OCI-LY7 (cell line): Measurements from ENCODE around the gene ATP9A. TPM values are rescaled to one million over a fixed set of nuclear protein-coding genes. Genes with fewer than 3 reads are reported as not detected.

Source experiments
- BruUV-seq: library from RNA; stranded (reverse); fragments of 400-500 nt; replicated peaks from 2 replicates; lab custom pipeline; 2021; lab: Mats Ljungman, UMichigan
- CTCF ChIA-PET: fragments of 300-600 bp; sonication (Branson Sonifier 250); formaldehyde crosslinking; loops from one replicate; lab custom pipeline; 2022; ENCODE audit warnings: antibody characterized with exemption; ENCODE audit not compliant: unreplicated experiment; lab: Charles Lee
- POLR2A ChIA-PET: fragments of 300-600 bp; sonication (Branson Sonifier 250); formaldehyde crosslinking; loops from one replicate; lab custom pipeline; 2022; ENCODE audit warnings: antibody characterized with exemption; lab: Charles Lee
- DNase-seq: peaks from one replicate; pipeline ENCODE4 v3.0.0-alpha.2; 2015; ENCODE audit warnings: low spot score
- H2AFZ ChIP-seq: fragments of 200-600 bp; sonication (generic), shearing (Covaris generic); 2 replicates; pipeline ENCODE4 v1.6.1; 2014; ENCODE audit warnings: mild to moderate bottlenecking, antibody characterized with exemption, low read length, moderate library complexity
- H3K27ac ChIP-seq: fragments of 200-600 bp; sonication (generic); 2 replicates; pipeline ENCODE4 v1.5.1; 2014; ENCODE audit warnings: mixed run types, low read depth, mild to moderate bottlenecking, moderate library complexity, low read length, inconsistent platforms; ENCODE audit not compliant: poor library complexity, severe bottlenecking
- H3K36me3 ChIP-seq: fragments of 200-600 bp; sonication (generic); 2 replicates; pipeline ENCODE4 v1.6.1; 2014; ENCODE audit warnings: mild to moderate bottlenecking, antibody characterized with exemption, low read length, moderate library complexity, mixed read lengths; ENCODE audit not compliant: insufficient read depth
- H3K4me1 ChIP-seq: fragments of 200-600 bp; sonication (generic); 2 replicates; pipeline ENCODE4 v1.5.1; 2014; ENCODE audit warnings: mild to moderate bottlenecking, low read length; ENCODE audit not compliant: insufficient read depth, poor library complexity, severe bottlenecking
- H3K4me2 ChIP-seq: fragments of 200-600 bp; sonication (generic); 2 replicates; pipeline ENCODE4 v1.6.1; 2014; ENCODE audit warnings: mild to moderate bottlenecking, low read length
- H3K4me3 ChIP-seq: fragments of 200-600 bp; sonication (generic); 2 replicates; pipeline ENCODE4 v1.5.1; 2014; ENCODE audit warnings: mild to moderate bottlenecking, low read depth, low read length; ENCODE audit not compliant: poor library complexity, severe bottlenecking
- H3K79me2 ChIP-seq: fragments of 200-600 bp; sonication (generic); 2 replicates; pipeline ENCODE4 v1.6.1; 2016; ENCODE audit warnings: low read depth, mild to moderate bottlenecking, low read length, moderate library complexity, mixed read lengths; ENCODE audit not compliant: insufficient read depth
- H3K9me2 ChIP-seq: fragments of 200-600 bp; sonication (generic); 2 replicates; pipeline ENCODE4 v1.6.1; 2016; ENCODE audit warnings: mild to moderate bottlenecking, low read length, mixed read lengths; ENCODE audit not compliant: insufficient read depth
- H3K9me3 ChIP-seq: fragments of 200-600 bp; sonication (generic); 2 replicates; pipeline ENCODE4 v1.6.1; 2014; ENCODE audit warnings: mild to moderate bottlenecking, mixed run types, low read length, mixed read lengths
- H4K20me1 ChIP-seq: fragments of 200-600 bp; sonication (generic); 2 replicates; pipeline ENCODE4 v1.6.1; 2014; ENCODE audit warnings: mild to moderate bottlenecking, antibody characterized with exemption, low read length, moderate library complexity, mixed read lengths; ENCODE audit not compliant: insufficient read depth
- CTCF ChIP-seq: fragments of 200-600 bp; sonication (generic); conservative IDR thresholded peaks from 2 replicates; pipeline ENCODE4 v1.5.1; 2014; ENCODE audit warnings: mild to moderate bottlenecking, antibody characterized with exemption, low read length, moderate library complexity, mixed read lengths
- EZH2phosphoT487 ChIP-seq: fragments of 200-600 bp; sonication (generic); IDR thresholded peaks from 2 replicates; pipeline ENCODE4 v1.6.1; 2018; ENCODE audit warnings: low read depth, borderline replicate concordance, mild to moderate bottlenecking, mixed run types, antibody characterized with exemption, low read length, moderate library complexity, mixed read lengths
- intact Hi-C: fragments of 100-400 bp; cut with micrococcal nuclease; formaldehyde crosslinking; loops from one replicate; pipeline ENCODE4 v1.10.0; 2022; ENCODE audit not compliant: unreplicated experiment
- total RNA-seq, 2 experiments: library from RNA; depleted of rRNA in 1 of 2; stranded (reverse); fragments of >200 nt in 1 of 2; shearing (Covaris generic) in 1 of 2; gene quantifications; 2 replicates each; pipeline ENCODE4 v1.2.3, GENCODE V29; 2014 to 2022

The ATP9A gene
- total RNA-seq, 2 experiments from 2014 or later: 0.67 to 0.85 TPM

- no peak for DNase-seq
- POLR2A ChIA-PET: no interaction called here
- TF ChIP-seq EZH2phosphoT487 (no peak), CTCF (no peak)
- Histone ChIP-seq H3K9me2 (no peaks in the 10 kb centered on the region), H4K20me1 (no peaks in the 10 kb centered on the region), H3K79me2 (no peaks in the 10 kb centered on the region), H3K4me2 (no peak overlapping the region), H3K9me3 (no peaks in the 10 kb centered on the region), H3K27ac (no peak overlapping the region), H3K4me1 (no peaks in the 10 kb centered on the region), H2AFZ (no peak overlapping the region), H3K36me3 (no peaks in the 10 kb centered on the region), H3K4me3 (no peak overlapping the region)
- CTCF ChIA-PET: no interaction called here
- intact Hi-C loops: no loop called here
- no TSS peak for BruUV-seq
Observed at GRCh38 chr20:51711426-51711825, 56.8 kb downstream of the ATP9A start.

- Histone ChIP-seq H3K4me3 (no peak overlapping the region), H4K20me1 (no peaks in the 10 kb centered on the region), H3K79me2 (no peaks in the 10 kb centered on the region), H3K9me2 (no peaks in the 10 kb centered on the region), H3K4me1 (no peaks in the 10 kb centered on the region), H2AFZ (no peak overlapping the region), H3K4me2 (no peak overlapping the region), H3K27ac (no peak overlapping the region), H3K9me3 (no peaks in the 10 kb centered on the region), H3K36me3 (no peaks in the 10 kb centered on the region)
- POLR2A ChIA-PET: no interaction called here
- CTCF ChIA-PET: no interaction called here
- intact Hi-C loops: no loop called here
- TF ChIP-seq EZH2phosphoT487 (no peak), CTCF (no peak)
- BruUV-seq: no TSS peak
- DNase-seq: no peak
Observed at GRCh38 chr20:51710361-51710894, 57.8 kb downstream of the ATP9A start.

- intact Hi-C loops: no loop called here
- no peak for TF ChIP-seq EZH2phosphoT487
- TF ChIP-seq CTCF: no peak
- Histone ChIP-seq H3K36me3 (no peaks in the 10 kb centered on the region), H3K4me1 (peaks cover 24% of the 10 kb centered on the region), H3K9me3 (no peaks in the 10 kb centered on the region), H3K79me2 (no peaks in the 10 kb centered on the region), H4K20me1 (no peaks in the 10 kb centered on the region), H3K27ac (no peak overlapping the region), H3K4me2 (no peak overlapping the region), H3K4me3 (no peak overlapping the region), H3K9me2 (no peaks in the 10 kb centered on the region), H2AFZ (no peak overlapping the region; the same call in 1 of the 2 replicates)
- DNase-seq: no peak
- no TSS peak for BruUV-seq
- ChIA-PET POLR2A (no interaction called here), CTCF (no interaction called here)
Observed at GRCh38 chr20:51705400-51705799, 62.8 kb downstream of the ATP9A start.
